Adrenal gland (tissue), 5 donors: ENCODE data around the gene NQO2.

Experiments used
- CTCF ChIP-seq, 6 experiments: fragments of 450-650 bp in 4 of 6; fragments of 200-600 bp in 2 of 6; sonication (generic) in 1 of 6; IDR thresholded peaks; 1 replicate in 5 of 6; 2 replicates in 1 of 6; pipeline versions ENCODE4 v1.5.1 to v1.8.0; 2016 to 2021; ENCODE audit warnings: antibody characterized with exemption in 6 of 6, mild to moderate bottlenecking in 2 of 6, moderate library complexity in 1 of 6
- POLR2A ChIP-seq, 2 donors: fragments of 450-650 bp; IDR thresholded peaks; one replicate each; pipeline ENCODE4 v1.6.1; 2017; ENCODE audit warnings: antibody characterized with exemption in 2 of 2, mild to moderate bottlenecking in 2 of 2, moderate library complexity in 1 of 2
- donor health status: DM: no; HTN: no; CAD: no.

DNA sequence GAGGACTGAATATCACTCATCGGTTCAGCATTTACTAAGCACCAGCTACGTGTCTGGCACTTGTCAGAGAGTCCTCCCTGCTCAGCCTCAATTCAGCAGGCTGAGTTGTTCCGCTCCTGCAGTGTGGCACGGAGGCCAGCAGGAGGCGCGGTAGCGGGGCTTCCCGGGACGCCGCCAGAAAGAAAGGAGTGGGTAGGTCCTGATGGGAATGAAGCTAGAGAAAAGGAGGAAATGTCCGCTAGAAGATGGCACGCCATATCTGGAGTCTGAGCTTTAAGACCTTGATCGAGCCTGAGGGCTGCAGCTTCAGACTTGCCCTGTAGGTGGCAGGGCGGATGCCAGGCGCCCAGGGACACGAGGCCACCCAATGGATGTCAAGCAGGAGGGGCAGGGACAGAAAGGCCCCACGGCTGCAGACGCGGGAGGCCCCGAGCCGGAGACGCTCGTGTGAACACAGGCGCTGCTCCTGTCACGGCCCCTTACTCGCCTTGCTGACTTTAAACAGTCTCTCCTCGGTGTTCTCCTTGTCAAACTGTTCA lies 47.1 kb upstream of the NQO2 start:
- peak; percentile 96 to 100 (median 98) for TF ChIP-seq CTCF (IDR thresholded peaks at IDR 0.05)
- TF ChIP-seq POLR2A (IDR thresholded peaks at IDR 0.05), result no peak
